GM13976 (cell line): ENCODE data around the gene IRF5.

Experiments used
- DNase-seq: peaks from one replicate; pipeline ENCODE4 v3.0.0; 2012; ENCODE audit warnings: low spot score
- CTCF ChIP-seq: IDR thresholded peaks from 2 replicates; pipeline ENCODE4 v1.5.1; 2012; ENCODE audit warnings: borderline replicate concordance, mild to moderate bottlenecking; ENCODE audit not compliant: insufficient read depth; ENCODE audit errors: extremely low read depth, missing control alignments, control extremely low read depth
- in situ Hi-C: fragments of 300-500 bp; cut with MboI; formaldehyde crosslinking; loops from one replicate; pipeline ENCODE4 v1.12.0; 2022; ENCODE audit warnings: low sequenced_read_pairs, mixed read lengths, inconsistent platforms; ENCODE audit not compliant: unreplicated experiment

Gene IRF5

GRCh38 chr7:128918016-128918665 is 19.6 kb upstream of the IRF5 start:
- in situ Hi-C loops = loop anchor here (25.0 kb wide), 1 partner anchor 169 kb away; no protein-coding TSS in a partner anchor
- TF ChIP-seq CTCF = no peak
- peak; percentile 2 for DNase-seq

- in situ Hi-C loops = loop anchor here (25.0 kb wide), 1 partner anchor 168 kb away; no protein-coding TSS in a partner anchor
- TF ChIP-seq CTCF = no peak
- peak; percentile 10 for DNase-seq
These were observed 18.5 kb upstream of the IRF5 start for GRCh38 chr7:128919241-128919640.

- in situ Hi-C loops = loop anchor here (25.0 kb wide), 1 partner anchor 167 kb away; no protein-coding TSS in a partner anchor
- TF ChIP-seq CTCF = no peak
- DNase-seq = peak; percentile 9
These were observed 17.6 kb upstream of the IRF5 start for GRCh38 chr7:128919881-128920799.

- DNase-seq = no peak
- in situ Hi-C loops = loop anchor here (25.0 kb wide), 1 partner anchor 166 kb away; no protein-coding TSS in a partner anchor
- TF ChIP-seq CTCF = no peak
These were observed 16.7 kb upstream of the IRF5 start for GRCh38 chr7:128920913-128921582.

GRCh38 chr7:128921866-128922440 is 15.8 kb upstream of the IRF5 start:
- DNase-seq = no peak
- in situ Hi-C loops = loop anchor here (25.0 kb wide), 1 partner anchor 165 kb away; no protein-coding TSS in a partner anchor
- no peak for TF ChIP-seq CTCF
